Measurements from ENCODE around the gene STRA8. TPM values are rescaled to one million over a fixed set of nuclear protein-coding genes. Genes with fewer than 3 reads are reported as not detected.

Gene STRA8, protein sequence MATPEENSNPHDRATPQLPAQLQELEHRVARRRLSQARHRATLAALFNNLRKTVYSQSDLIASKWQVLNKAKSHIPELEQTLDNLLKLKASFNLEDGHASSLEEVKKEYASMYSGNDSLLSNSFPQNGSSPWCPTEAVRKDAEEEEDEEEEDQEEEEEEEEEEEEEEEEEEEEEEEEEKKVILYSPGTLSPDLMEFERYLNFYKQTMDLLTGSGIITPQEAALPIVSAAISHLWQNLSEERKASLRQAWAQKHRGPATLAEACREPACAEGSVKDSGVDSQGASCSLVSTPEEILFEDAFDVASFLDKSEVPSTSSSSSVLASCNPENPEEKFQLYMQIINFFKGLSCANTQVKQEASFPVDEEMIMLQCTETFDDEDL
- not detected in 5 replicates for total RNA-seq (2022; extraction: Qiagen RNA extraction)

GRCh38 chr7:135233570-135233969 lies at the start of gene STRA8:
Gene STRA8, plus strand, starts transcription at chr7:135233838. Its CDS starts 6,687 bp downstream, at chr7:135240525.

GRCh38 chr7:135211179-135211945 lies 22.3 kb upstream of the STRA8 start, which contains the start of gene WDR91:
Gene WDR91, minus strand, starts transcription at chr7:135211526. Its CDS starts 24 bp downstream, at chr7:135211502.

Other genes with a start within 250 kb of the STRA8 start
- gene AGBL3, start 247.3 kb upstream of the STRA8 start, total RNA-seq (2022; extraction: Qiagen RNA extraction): 0.75 to 1.4 TPM (median 0.96 TPM) in 5 replicates
- 1.1 to 1.4 TPM (median 1.3 TPM) in 5 replicates for gene TMEM140, start 85.8 kb upstream of the STRA8 start, total RNA-seq (2022; extraction: Qiagen RNA extraction)
- 79.3 to 91.8 TPM (median 87.5 TPM) in 5 replicates for gene CYREN, start 63.1 kb upstream of the STRA8 start, total RNA-seq (2022; extraction: Qiagen RNA extraction)
- gene WDR91, start 22.3 kb upstream of the STRA8 start, total RNA-seq (2022; extraction: Qiagen RNA extraction): 6.6 to 8.8 TPM (median 7.8 TPM) in 5 replicates